B cell (primary cell): ENCODE data around the gene ZNF730.
A peak's percentile ranks its signal among the peaks of the same experiment; 100 is the strongest.

Experiments used
- CTCF ChIP-seq: fragments of 200-600 bp; IDR thresholded peaks from one replicate; pipeline ENCODE4 v1.8.0; 2022; ENCODE audit warnings: antibody characterized with exemption, mild to moderate bottlenecking
- EZH2 ChIP-seq: IDR thresholded peaks from 2 replicates; pipeline ENCODE4 v1.6.1; 2012; ENCODE audit warnings: borderline replicate concordance, low read depth, mild to moderate bottlenecking, moderate library complexity, low read length; ENCODE audit not compliant: insufficient read depth, poor library complexity, severe bottlenecking

DNA sequence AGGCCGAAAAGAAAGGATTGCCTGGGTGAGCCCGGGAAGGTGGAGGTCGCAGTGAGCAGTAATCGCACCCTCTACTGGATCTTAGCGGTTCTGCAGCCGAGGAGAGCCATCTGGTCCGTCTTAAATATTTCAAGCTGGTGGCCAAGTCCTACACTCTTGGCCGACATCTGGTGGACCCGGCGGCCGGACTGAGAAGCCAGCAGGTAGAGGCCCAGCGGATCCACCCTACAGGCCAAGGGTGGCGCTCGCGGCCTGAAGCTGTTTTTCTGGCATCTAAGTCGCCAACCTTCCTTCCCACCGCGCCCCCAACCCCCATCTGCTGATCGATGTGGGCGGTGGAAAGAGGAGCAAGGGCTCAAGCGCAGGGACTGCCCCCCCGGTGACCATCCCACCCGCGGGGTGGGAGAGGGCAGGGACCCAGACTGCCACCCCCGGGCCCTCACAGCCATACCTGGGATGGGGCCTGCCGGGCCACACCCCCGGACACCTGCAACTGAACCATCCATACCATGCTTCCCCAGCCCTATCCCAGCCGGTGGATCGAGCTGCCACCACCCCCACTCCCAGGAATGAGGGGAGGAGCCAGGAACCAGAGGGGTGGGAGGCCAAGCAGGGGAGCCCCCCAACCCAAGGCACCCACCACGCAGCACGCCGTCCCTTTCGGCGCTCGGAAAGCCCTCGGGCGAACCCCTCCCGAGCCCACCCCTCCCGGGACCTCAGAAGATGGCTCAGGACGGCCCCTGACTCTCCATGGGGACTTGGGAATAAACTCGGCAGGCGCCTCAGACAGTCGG, 46.3 kb upstream of the ZNF730 start:
- peak; percentile 31 for TF ChIP-seq CTCF
- no peak for TF ChIP-seq EZH2
